HG02759 (cell line): ENCODE data around the gene ZNF484.
"Not testable (repeated sequence)": the region's sequence is repeated elsewhere in the genome, so short reads cannot be mapped to it uniquely, and the experiment has no call there.

Source experiments
- ATAC-seq: cut with Tn5 transposase; IDR thresholded peaks from one replicate; pipeline ENCODE4 v1.9.1; 2021; ENCODE audit warnings: mild to moderate bottlenecking, moderate library complexity; ENCODE audit not compliant: unreplicated experiment

Gene ZNF484

DNA sequence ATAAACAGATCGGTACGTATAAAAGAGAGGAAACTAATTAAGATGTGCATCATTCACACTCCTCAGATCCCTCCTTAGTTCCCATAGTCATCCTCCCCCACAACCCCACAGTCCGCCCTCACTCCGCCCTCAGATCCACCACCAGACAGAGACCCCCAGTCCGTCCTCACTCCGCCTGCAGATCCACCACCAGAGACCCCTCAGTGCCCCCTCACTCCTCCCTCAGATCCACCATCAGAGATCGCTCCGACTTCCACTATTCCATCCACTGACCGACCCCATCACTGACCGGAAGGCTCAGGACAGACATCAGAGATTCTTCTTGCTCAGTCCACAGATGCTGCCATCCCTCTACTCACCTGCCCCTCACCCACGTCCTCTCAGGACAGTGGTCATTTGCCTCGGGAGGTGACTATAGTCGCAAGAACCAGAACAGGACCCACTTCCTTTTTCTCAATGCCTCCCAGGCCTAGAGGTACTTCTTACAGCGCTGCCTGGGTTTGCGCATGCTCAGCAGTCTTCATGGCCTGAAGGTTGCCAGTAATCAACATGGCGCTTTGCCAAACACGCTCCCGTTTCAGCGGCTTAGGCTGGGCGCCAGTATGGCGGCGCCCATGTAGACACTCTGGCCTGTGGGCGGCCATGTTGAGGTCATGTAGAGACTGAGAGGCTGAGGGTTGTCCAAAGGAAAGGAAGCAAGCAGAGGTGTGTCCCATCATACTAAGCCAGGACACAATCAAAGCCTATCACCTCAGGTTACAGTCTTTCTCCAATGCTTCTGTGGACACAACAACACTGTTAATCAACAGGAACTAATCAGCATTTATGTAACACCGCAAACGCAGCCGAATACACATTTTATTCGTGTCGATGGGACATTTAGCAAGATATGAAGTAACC is at the start of gene ZNF484:
Gene ZNF484, minus strand, starts transcription at position 508 of the 900 bp plus-strand sequence. CDS start 3,009 bp downstream, outside the sequence.
- peak; percentile 99 for ATAC-seq

DNA sequence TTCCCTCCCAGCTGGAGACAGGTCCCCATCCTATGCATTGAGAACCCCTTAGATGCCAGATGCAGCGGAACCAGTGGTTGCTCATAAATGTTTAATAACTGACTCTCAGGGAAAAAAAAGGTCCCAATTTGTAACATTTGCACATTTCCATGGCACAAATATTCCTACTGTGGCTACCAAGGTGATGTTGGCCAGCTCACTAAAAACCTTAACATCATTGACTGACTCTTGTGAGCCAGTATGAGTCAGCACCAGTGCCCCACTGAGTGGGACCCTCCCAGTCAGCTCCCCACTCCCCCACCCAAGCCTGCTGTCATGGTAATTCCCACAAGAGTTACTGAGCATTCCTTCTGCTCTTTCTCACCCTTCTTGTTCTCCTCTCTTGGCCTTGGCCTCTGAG is 42.6 kb upstream of the ZNF484 start:
- ATAC-seq = no peak

DNA sequence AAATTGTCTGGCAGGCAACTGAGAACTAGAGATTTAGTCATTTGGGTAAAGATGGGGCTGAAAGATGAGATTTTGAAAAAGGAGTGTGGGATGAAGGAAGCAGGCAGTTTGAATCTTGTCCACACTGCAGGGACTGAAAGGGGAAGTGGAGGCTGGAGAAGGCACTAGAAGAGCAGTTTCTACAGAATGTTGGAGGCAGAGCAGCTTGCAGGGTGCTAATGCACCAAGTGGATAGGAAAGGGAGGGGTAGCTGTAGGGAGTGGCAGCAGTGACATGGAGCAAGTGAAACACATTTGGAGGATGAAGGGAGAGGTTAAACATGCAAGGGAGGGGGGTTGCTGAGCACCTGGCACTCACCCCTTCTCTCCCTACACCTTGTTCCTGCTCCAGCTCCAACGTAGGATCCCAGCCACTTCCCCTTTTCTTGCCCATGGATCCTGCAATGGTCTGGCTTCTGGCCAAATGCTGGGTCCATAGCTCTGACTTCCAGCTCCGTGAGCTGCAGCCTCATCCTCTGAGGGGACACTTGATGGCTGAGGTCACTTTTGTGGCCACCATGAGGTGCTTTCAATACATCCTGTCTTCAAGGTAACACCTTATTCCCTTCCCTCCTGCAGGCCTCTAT is 39.5 kb upstream of the ZNF484 start:
- ATAC-seq = no peak

DNA sequence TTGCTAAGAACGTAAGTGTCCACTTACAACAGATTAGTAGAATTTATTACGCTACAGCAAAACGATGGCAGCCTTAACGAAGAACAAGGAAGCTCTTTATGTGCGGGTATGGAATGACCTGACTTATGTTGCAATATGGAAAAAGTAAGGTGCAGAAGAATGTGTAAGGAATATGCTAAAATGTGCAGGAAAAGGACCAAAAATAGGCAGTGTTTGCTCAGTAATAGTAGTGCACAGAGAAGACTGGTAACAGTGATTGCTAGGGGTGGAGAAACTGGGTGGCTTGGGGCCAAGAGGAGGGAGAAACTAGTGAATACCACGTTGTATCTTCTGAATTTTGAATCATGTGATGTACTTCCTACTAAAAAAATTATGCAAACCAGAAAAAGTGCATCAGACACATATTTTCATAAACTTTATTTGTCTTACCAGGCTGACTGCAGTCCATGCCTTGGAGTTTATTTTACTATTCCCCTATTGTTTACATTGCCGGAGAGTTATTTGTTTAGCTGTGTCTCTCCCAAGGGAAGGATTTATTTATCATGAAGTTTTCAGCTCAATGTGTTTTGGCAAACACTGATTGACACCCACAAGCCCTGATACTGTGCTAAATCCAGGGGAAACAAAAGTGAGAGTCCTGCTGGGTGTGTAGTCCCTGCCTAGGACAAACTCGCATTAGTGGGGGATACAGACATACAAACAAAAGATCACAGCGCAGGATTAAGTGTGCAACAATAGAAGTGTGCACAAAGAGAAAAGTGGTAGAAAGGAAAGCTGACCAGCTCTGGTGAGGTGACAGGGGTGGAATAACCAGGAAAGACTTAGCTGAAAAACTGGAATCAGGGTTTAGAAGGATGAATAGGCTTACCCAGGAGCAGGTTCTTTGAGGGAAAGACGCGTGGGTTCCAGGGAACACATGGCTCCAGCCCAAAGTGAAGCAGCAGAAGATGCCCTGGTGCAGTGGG is 34.0 kb upstream of the ZNF484 start:
- no peak for ATAC-seq

DNA sequence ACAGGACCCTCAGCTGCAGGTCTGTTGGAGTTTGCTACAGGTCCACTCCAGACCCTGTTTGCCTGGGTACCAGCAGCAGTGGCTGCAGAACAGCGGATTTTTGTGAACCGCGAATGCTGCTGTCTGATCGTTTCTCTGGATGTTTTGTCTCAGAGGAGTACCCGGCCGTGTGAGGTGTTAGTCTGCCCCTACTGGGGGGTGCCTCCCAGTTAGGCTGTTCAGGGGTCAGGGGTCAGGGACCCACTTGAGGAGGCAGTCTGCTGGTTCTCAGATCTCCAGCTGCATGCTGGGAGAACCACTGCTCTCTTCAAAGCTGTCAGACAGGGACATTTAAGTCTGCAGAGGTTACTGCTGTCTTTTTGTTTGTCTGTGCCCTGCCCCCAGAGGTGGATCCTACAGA is 27.3 kb upstream of the ZNF484 start:
- not testable (repeated sequence) for ATAC-seq

DNA sequence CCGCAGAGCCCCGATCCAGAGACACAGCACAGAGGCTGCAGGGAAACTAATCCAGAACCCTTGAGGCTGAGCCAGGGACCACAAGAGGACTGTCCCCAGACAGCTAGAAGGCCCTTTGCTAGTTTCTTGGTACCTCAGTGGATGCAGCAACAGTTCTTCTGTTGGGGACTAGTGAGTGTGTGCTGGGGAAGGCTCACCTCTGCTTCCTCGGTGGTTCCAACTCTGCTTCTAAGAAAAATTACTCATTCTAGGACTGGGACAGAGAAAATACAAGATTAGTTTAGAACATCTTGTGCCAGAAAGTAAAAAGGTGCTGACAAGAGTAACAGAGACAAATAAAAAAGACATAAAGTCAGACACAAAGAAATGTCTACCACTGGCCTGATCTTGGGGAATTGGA is 19.5 kb upstream of the ZNF484 start:
- no peak for ATAC-seq

DNA sequence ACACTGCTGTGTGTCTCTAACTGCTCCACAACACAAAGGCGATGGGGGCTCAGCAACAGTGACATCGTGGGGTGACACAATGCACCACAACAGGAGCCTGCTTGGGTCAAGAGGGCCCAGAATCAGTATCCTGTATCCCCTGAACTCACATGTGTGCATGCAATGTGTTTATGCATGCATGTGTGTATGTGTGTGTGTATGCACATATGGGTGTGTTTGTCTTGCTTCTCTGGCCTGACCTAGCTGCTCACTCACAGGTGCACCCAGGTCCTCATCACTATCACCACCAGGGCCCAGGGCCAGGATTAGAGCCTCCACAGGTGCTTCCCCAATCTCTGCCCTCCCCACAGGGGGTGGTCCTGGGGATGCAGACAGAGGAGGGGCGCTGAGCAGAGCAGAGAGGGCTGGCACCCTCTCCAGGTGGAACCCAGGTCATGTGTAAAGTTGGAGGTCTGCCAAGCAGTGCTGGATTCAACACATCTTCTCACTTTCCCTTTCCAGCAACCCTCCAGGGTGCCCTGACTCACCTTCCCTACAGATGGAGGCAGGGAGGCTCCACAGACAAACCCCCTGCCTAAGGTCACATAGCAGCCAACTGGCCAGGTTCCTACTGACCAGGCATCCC is 18.1 kb upstream of the ZNF484 start:
- no peak for ATAC-seq

DNA sequence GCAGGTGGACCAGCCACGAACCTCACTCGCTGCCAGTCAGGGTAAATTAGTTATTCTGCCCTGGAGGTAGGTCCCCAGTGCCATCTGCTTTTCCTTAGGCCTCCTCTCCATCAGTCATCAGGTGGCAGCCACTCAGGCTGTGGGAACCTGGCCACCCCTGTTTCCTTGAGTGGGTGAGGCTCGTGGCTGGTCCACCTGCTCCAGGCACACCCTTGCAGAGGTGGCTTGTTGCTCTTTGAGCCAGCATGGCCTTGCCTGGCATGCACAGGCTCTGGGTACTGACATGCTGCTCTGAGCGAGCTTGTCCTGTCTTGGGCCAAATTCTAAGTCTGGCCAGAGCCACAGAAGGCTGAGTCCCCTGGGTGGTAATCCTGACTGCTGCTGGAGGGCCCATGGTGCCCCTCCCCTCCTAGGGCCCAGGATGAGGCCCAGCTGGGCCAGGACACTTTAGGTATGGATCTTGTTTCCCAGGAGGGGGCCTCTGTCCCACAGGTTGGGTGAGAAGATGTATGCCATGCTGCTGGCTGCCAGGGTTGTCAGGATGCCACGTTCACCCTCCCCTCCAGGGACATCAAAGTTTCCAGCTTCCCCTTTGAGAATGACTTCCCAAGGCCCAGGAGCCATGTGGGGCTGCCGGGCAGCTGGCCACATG is 17.0 kb upstream of the ZNF484 start:
- no peak for ATAC-seq

DNA sequence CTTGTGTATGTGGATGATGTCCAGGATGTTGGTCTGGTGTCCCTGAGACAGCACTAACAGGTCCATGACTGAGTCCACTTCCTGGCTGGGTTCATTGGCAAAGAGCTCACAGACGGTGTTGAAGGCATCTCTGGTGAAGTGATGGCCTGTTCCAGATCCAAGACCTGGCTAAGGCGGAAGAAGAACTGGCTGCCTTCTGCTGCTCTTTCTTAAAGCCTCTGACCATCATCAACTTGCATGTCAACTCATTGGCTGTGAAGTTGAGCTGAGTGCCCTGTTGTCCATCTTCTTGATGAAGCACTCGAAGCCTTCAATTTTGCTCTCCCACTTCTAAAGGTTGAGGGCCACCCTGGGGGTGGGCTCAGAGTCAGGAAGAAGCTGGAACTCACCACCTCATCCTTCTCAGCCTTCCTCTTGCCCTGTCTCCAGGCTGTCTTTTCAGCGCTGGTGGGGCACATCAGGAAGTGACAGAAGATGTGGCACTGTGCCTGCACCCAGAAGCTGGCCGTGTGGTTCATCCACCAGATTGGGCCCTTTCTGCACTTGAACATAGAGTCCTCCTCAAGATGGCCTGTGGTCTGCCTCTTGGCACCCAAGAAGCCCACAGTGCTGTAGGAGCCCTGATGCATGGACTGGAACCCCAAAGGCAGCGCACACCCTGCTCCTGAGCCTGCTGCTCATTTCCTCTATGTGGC is 16.2 kb upstream of the ZNF484 start:
- ATAC-seq = not testable (repeated sequence)

DNA sequence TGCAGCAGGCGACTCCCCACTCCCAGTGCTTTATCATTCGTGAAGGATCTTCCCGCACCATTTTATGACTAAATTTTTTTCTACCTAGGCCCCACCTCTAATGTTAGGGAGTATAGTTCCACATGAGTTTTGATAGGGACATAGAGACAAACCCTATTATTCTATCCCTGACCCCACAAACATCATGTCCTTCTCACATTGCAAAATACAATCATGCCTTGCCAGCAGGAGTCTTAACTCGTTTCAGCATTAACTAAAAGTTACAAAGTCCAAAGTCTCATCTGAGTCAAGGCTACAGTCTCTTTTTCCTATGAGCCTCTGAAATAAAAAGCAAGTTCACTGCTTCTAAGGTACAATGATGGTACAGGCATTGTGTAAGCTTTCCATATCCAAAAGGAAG is 14.4 kb upstream of the ZNF484 start:
- ATAC-seq = not testable (repeated sequence)

DNA sequence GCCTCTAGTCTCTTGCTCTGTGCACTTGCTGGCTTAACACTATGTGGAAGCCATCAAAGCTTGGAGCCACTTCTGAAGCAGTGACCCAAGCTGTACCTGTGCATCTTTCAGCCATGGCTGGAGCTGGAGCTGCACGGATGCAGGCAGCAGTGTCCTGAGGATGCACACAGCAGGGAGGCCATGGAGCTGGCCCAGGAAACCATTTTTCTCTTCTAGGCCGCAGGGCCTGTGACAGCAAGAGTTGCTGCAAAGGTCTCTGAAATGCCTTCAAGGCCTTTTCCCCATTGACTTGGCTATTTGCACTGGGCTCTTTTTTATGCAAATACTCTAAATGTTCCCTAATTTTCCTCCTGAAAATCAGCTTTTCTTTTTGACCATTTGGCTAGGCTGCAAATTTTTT is 12.9 kb upstream of the ZNF484 start:
- ATAC-seq = no peak

DNA sequence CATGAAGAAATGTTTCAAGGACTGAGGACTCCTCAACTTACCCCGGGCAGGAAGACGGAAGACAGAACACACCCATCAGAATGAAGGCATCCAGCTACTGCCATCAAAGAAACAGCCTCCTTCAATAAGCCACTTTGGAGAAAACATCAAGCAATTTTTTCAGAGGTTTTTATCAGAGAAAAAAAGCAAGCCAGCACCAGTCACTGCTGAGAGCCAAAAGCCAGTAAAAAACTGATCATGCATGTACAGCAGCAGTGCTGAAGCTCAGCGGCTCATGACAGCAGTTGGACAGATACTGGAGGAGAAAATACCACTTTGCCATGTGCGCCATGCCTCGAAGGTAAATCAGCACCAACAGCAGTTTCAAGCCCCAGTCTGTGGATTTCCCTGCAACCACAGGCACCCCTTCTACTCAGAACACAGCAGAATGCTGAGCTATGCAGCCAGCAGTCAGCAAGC is 10.1 kb upstream of the ZNF484 start:
- no peak for ATAC-seq

DNA sequence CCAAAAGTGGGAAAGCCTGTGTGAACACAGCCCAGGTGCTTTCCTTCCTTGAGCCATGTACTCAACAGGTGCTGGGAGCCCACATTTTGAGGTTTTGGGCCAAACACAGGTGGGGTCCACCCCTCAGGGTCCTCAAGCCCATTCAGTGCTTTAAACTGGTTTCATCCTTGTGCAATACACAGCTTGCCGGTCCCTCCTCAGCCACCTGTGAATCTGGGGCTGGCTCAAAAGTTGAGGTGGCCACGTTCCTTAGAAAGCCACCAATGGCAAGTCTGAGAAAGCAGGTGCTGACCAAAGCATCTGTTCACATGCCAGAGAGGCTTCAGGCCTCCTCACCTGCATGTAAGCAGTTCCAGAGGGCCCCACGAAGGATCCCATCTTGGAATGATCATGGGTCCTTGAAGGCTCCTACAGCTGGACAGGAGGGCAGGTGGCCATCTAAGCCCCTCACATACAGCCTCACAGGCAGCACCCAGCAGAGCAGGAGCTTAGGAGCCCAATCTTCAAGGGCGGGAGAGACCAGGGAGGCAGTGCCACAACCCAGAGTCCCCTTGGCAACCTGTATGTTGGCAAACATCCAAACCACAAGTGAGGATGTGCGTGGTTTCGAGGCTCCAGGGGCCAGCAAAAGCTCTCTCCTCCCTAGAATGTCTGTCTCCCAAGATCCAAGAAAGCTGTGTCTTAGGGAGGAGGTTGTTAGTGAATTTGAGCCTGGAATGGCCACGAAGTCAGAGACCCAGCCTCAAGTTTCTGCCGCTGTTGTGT is 9.2 kb upstream of the ZNF484 start:
- ATAC-seq = not testable (repeated sequence)

DNA sequence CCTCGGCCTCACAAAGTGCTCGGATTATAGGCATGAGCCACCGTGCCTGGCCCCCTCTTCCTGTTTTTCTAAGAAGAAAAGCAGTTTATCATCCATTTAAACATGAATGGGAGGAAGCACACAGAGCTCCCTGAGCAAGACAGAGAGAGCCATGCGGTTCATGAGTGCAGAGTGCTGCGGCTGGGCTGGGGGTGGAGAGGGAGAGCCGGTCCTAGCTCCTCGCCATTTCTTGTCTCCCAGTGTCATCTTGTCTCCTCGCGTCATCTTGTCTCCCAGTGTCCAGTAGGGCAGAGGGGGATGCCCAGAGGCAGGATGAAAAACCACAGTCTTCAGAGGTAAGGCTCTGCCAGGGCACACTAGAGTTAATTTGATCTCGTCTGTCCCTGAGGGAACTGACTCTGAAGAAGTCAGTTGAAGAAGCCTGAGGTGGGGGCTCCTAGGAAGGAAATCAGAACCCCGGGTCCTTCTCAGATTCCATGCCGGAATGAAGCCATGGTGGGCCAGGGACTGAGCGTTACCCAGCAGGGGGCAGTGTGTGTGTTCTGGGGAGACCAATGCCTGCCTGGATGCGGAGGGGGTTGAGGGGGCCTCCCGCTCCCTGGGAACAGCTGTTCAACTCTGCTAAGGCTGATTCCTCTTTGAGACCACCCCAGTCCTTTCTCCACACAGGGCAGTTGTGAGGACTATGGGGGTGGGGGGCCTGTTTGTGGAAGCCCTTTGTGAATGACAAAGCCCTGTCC is 6.0 kb upstream of the ZNF484 start:
- ATAC-seq = not testable (repeated sequence)

DNA sequence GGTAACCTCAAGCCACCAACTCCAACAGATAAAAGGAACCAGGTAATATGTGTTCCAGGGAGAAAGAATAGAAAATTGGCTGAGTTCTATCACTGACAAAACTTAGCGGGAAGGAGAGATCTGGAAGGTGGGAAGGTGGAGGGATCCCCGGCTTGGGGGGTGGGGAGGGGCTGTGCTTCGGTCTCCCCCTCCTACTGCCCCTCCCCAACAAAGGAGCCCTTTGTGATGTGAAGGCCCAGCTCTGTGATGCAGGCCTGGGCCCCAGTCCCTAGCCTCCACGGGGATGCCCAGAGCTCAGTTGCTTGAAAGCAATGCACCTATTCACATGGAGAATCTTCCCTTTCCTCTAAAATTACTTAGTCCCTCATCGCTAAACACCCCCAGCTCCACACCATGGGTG is 4.4 kb upstream of the ZNF484 start:
- ATAC-seq = no peak

DNA sequence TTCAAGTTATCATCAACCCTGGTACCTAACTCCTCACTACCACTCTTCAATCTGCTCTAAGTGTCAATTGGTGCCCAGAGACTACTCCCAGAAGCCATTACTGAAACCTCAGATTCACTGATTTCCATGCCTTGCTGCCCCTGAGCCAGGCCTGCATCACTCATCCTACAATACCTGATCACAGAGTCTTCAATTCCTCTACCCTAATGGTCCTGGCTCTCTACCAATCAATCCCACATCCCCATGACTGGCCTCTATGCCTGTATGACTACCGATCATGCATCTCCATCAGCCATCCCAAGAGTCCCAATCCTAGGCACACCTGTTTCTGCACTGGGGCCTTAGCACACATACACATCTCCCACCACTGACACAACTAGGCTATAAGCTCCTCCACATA is 2.5 kb downstream of the ZNF484 start:
- no peak for ATAC-seq

DNA sequence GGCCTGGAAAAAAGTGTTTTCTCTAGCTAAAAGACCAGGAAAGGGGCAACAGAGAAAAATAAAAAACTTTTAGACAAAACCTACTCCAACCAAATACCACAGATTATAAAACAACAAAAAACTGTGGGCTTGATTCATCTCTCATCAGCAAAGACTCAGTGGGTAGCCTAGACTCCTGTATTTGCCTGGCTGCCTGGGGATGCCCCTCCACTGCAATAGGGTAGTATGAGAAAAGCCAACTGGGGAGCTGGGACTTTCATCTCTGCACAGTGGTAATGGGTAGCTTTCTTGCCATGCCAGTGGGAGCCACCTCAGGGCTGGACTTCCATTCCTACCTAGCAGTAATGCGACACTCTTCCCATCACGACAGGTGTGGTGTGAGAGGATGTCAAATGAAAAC is 7.5 kb downstream of the ZNF484 start:
- no peak for ATAC-seq

DNA sequence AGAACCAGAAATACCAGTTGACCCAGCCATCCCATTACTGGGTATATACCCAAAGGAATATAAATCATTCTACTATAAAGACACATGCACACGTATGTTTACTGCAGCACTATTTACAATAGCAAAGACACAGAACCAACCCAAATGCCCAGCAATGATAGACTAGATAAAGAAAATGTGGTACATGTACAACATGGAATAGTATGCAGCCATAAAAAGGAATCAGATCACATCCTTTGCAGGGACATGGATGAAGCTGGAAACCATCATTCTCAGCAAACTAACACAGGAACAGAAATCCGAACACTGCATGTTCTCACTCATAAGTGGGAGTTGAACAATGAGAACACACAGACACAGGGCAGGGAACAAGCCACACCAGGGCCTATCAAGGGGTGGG is 11.2 kb downstream of the ZNF484 start:
- not testable (repeated sequence) for ATAC-seq
